Measurements from ENCODE around the gene CSF2RB.

DNA sequence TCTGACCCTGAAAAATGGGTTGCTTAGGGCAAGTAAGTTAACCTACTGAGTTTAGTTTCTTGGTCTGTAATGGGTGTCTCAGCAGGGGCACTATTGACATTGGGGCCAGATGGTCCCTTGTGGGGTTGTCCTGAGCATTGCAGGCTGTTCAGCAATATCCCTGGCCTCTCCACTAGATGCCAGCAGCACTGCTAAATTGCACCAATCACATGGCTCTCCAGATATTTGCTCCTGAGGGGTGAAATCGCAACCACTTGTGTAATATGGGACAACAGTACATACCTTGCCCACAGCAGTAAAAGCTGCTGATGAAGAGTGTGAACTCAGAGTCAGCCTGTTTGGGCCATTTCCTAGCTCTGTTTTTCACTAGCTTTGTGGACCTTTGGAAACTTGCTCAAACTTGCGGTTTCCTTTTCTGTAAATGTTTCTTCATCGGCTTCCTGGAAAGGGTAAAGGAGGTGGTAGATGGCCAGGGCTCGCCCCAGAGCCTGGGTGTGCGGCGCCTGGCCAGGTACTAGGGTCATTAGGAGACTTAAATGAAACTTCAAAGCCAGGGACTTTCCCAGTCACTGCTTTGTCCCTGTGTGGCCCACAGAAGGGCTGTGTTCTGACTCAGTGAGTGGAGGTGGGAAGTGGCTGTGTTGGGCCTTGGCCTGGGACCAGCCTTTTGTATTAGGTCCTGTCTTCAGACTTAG lies 39.7 kb upstream of the CSF2RB start:
- TF ChIP-seq CTCF (IDR thresholded peaks at IDR 0.05) (peak; percentile 19 to 46 (median 38)), POLR2A (IDR thresholded peaks at IDR 0.05) (no peak), POLR2AphosphoS5 (IDR thresholded peaks at IDR 0.05; ENCODE audit: insufficient read depth in 1 of 2, low read depth in 1 of 2) (peak; percentile 25 to 71)
